ENCODE data around the gene SSRP1.

GRCh38 chr11:57338142-57338541 lies 2.5 kb upstream of the SSRP1 start, which contains the start of gene P2RX3:
- no peak for TF ChIP-seq ZNF639 (tag by site-specific recombination; IDR thresholded peaks at IDR 0.05)
- no peak for TF ChIP-seq CTCF (tag by site-specific recombination; IDR thresholded peaks at IDR 0.05)
- no peak for TF ChIP-seq ZNF629 (tag by site-specific recombination; IDR thresholded peaks at IDR 0.05)
- TF ChIP-seq ZNF747 (tag by site-specific recombination; IDR thresholded peaks at IDR 0.05) = no peak
- no peak for TF ChIP-seq ZNF768 (tag by site-specific recombination; IDR thresholded peaks at IDR 0.05)
- TF ChIP-seq HOXA7 (CRISPR knock-in tag; IDR thresholded peaks at IDR 0.05; ENCODE audit: borderline replicate concordance) = no peak
- no peak for TF ChIP-seq ZNF571 (tag by site-specific recombination; IDR thresholded peaks at IDR 0.05)

Measured in HEK293 (cell line).